HFF-Myc (cell line): Measurements from ENCODE around the gene AP1M1.

ENCODE experiments used
- DNase-seq: peaks from one replicate; pipeline ENCODE4 v3.0.0-alpha.2; 2011; ENCODE audit warnings: low read depth; ENCODE audit errors: extremely low read depth
- H3K4me3 ChIP-seq: replicated peaks from 2 replicates; pipeline ENCODE4 v1.5.1; 2011; ENCODE audit warnings: low read depth, mild to moderate bottlenecking, control low read depth, low read length
- CTCF ChIP-seq: IDR thresholded peaks from 2 replicates; pipeline ENCODE4 v1.5.1; 2012; ENCODE audit warnings: mild to moderate bottlenecking, low read depth, low read length, control low read depth; ENCODE audit errors: missing control alignments

Gene AP1M1

DNA sequence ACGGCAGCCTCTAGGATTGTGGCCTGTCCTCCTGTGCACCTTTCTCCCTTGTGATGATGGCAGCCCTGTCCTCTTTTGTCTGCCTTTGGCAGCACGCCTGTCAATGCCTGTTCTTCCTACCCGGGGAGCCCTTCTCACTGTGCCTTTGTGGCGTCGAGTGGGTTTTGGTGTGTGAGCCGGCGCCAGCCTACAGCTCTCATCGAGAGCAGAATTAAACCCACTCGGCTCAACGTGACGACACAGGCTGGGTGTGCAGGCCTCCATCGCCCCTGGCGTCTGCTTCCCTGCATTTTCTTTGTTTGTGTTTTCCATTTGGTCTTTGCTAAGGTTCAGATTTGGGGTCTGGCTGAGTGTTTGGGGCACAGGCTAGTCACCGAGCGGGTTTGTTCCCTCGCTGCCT is 34.4 kb downstream of the AP1M1 start:
- no peak overlapping the region for H3K4me3 ChIP-seq
- no peak for TF ChIP-seq CTCF
- no peak for DNase-seq

DNA sequence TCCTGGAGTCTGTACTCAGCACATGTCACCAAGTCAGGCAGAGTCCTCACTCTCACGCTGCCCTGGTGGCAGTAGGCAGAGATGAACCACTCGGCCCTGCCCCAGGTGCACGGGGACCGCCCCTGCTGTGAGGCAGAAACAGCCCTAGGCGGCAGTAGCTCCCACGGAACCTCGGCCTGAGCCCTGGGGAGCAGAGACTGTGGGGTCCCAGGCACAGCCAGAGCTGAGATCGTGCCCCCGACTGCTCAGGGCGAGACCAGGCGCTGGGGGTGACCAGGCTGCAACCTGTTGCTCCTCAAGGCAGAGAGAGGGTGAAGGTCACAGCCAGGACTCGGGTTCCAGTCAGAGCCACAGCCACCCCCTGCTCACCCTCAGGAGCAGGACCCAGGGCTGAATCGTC is 34.9 kb downstream of the AP1M1 start:
- no peak overlapping the region for H3K4me3 ChIP-seq
- DNase-seq, result no peak
- no peak for TF ChIP-seq CTCF

GRCh38 chr19:16233081-16233776 is 35.5 kb downstream of the AP1M1 start:
- DNase-seq, result no peak
- no peak for TF ChIP-seq CTCF
- H3K4me3 ChIP-seq, result no peak overlapping the region

GRCh38 chr19:16233836-16234551 is 36.3 kb downstream of the AP1M1 start:
- TF ChIP-seq CTCF, result no peak
- no peak overlapping the region for H3K4me3 ChIP-seq
- no peak for DNase-seq

DNA sequence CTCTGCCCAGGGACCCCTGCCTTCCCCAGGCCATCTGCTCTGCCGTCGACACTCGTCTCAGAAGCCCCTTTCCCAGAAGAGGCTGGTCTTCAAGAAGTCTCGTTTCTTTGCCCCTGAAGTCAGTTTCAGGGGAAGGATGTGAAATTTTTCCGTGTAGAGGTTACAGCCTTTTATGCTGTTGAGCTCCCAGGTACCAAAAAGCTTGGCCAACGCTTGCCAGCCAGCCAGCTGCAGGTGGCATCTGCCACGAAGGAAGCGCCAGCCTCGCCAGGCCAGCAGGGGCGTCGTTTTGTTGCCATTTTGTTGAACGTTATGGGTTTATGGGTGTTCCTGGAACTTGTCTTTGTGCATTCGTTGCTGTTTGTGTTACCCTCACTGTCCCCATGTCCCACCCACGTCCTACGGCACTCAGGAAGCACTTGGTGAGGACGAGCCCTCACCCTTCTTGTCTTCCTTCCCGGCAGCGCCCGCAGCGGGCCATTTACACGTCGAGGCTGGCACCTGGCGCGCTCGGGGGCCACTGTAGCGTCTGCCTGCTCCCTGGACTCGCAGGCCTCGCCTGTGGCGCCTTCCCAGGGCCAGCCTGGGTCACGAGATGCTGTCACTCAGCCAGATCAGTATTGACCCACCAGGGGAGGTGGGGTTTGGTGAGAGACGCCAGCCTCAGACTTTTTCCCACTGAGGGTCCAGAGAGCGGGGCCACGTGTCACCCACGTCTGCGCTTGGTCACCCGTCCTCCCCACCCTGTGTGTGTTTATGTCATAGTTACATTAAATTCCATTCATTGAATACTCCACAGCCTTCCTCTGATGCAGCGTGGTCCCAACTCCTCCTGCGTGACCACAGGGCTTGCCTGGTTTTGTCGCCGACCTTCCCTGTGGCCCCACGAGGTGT is 37.1 kb downstream of the AP1M1 start:
- no peak for DNase-seq
- no peak for TF ChIP-seq CTCF
- H3K4me3 ChIP-seq, result no peak overlapping the region

GRCh38 chr19:16235811-16236652 is 38.3 kb downstream of the AP1M1 start:
- TF ChIP-seq CTCF, result no peak
- H3K4me3 ChIP-seq, result no peak overlapping the region
- DNase-seq, result no peak
